ENCODE results near the gene DAB2. TPM values are rescaled to one million over a fixed set of nuclear protein-coding genes. Genes with fewer than 3 reads are reported as not detected.

DAB2 gene
- total and polyA plus RNA-seq, 8 donors: 3.1 to 74.4 (median 35.7) TPM

- TF ChIP-seq CTCF (IDR thresholded peaks at IDR 0.05): no peak
- TF ChIP-seq POLR2A (IDR thresholded peaks at IDR 0.05): no peak
- TF ChIP-seq POLR2AphosphoS5 (IDR thresholded peaks at IDR 0.05): peak in 2 of 3 donors; percentile 30 to 41
- H3K9me3 ChIP-seq: no peaks in the 10 kb centered on the region
- H3K36me3 ChIP-seq: peaks cover 3 to 41% (median 30%) of the 10 kb centered on the region in 4 donors
- DNase-seq: no peak
- H3K27me3 ChIP-seq: no peaks in the 10 kb centered on the region
- H3K27ac ChIP-seq: peak overlapping the region in 3 of 5 donors; percentile 16 to 52 (median 43)
- no peak overlapping the region for H3K4me3 ChIP-seq
- WGBS, 5 donors: 25 to 39% (median 33%) methylated on average over 3 of the region's 3 CpGs
- peaks cover 0 to 27% (median 6%) of the 10 kb centered on the region in 4 donors for H3K4me1 ChIP-seq
- intact Hi-C loops (cut with DNase I; ENCODE audit: low total_unique reads): no loop called here
Observed at GRCh38 chr5:39394946-39395345, 29.8 kb downstream of the DAB2 start.

- TF ChIP-seq POLR2AphosphoS5 (IDR thresholded peaks at IDR 0.05) (no peak), CTCF (IDR thresholded peaks at IDR 0.05) (no peak), POLR2A (IDR thresholded peaks at IDR 0.05) (no peak), EP300 (IDR thresholded peaks at IDR 0.05) (no peak)
- Histone ChIP-seq H3K36me3 (peaks cover 3 to 59% (median 49%) of the 10 kb centered on the region in 4 donors), H3K27me3 (no peaks in the 10 kb centered on the region), H3K27ac (no peak overlapping the region), H3K9me3 (no peaks in the 10 kb centered on the region), H3K4me1 (peaks cover 0 to 9% (median 4%) of the 10 kb centered on the region in 4 donors), H3K4me3 (no peak overlapping the region)
- intact Hi-C loops (cut with DNase I; ENCODE audit: low total_unique reads): no loop called here
- no peak for DNase-seq
- 94 to 99% (median 97%) methylated on average over 3 of the region's 3 CpGs for WGBS, 5 donors
Observed at GRCh38 chr5:39390945-39391344, 33.8 kb downstream of the DAB2 start.

GRCh38 chr5:39387293-39387692 lies 37.5 kb downstream of the DAB2 start:
- H3K27ac ChIP-seq: no peak overlapping the region
- H3K4me1 ChIP-seq: no peaks in the 10 kb centered on the region
- no peaks in the 10 kb centered on the region for H3K9me3 ChIP-seq
- WGBS, 5 donors: 88 to 94% (median 93%) methylated on average over 2 of the region's 2 CpGs
- no peak for DNase-seq
- no peaks in the 10 kb centered on the region for H3K27me3 ChIP-seq
- no peak overlapping the region for H3K4me3 ChIP-seq
- intact Hi-C loops (cut with DNase I; ENCODE audit: low total_unique reads): no loop called here
- H3K36me3 ChIP-seq: peaks cover 3 to 58% (median 44%) of the 10 kb centered on the region in 4 donors
- no peak for TF ChIP-seq POLR2A (IDR thresholded peaks at IDR 0.05)
- TF ChIP-seq POLR2AphosphoS5 (IDR thresholded peaks at IDR 0.05): no peak
- TF ChIP-seq EP300 (IDR thresholded peaks at IDR 0.05): no peak
- TF ChIP-seq CTCF (IDR thresholded peaks at IDR 0.05): no peak

GRCh38 chr5:39384271-39384670 lies 40.5 kb downstream of the DAB2 start:
- intact Hi-C loops (cut with DNase I; ENCODE audit: low total_unique reads): no loop called here
- 76 to 88% (median 83%) methylated on average over 1 of the region's 1 CpG for WGBS, 5 donors
- no peaks in the 10 kb centered on the region for H3K4me1 ChIP-seq
- no peak overlapping the region for H3K27ac ChIP-seq
- H3K36me3 ChIP-seq: peaks cover 4 to 53% (median 34%) of the 10 kb centered on the region in 4 donors
- no peak overlapping the region for H3K4me3 ChIP-seq
- no peaks in the 10 kb centered on the region for H3K9me3 ChIP-seq
- DNase-seq: no peak
- no peaks in the 10 kb centered on the region for H3K27me3 ChIP-seq
- no peak for TF ChIP-seq POLR2AphosphoS5 (IDR thresholded peaks at IDR 0.05)
- no peak for TF ChIP-seq CTCF (IDR thresholded peaks at IDR 0.05)
- no peak for TF ChIP-seq EP300 (IDR thresholded peaks at IDR 0.05)
- no peak for TF ChIP-seq POLR2A (IDR thresholded peaks at IDR 0.05)
